Activated T-helper 1 cell treated with Interleukin-2 at 50 U/mL for 16 hours (primary cell): ENCODE measurements around the gene STC2.

Experiments
- DNase-seq: peaks from one replicate; pipeline ENCODE4 v3.0.0-alpha.2; 2020; ENCODE audit warnings: low read depth

The STC2 gene

GRCh38 chr5:173328844-173329490 is 753 bp upstream of the STC2 start:
- DNase-seq: no peak

- no peak for DNase-seq
Observed at GRCh38 chr5:173327084-173327947, 898 bp downstream of the STC2 start.

DNA sequence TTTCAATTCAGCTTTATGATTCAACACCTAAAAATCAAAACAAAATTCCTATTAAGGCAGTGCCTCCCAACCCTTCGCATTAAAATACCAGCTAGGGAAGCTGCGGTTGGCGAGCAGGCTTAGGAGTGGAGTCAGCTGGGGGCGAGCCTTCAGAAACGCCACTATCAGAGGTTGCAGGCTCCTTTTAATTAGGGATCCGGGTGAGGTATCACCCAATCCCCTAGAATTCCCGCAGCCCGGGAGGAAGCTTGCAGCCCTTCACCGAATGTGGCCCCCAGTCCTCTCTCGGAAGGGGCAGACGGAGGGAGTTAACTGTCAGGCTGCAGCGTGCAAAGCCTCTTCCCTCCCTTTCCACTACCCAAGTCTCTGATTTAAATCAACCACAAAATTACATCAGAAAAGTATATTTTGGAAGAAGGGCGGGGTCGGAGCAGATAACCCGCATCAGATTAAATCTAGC is 1.7 kb downstream of the STC2 start:
- DNase-seq: no peak

DNA sequence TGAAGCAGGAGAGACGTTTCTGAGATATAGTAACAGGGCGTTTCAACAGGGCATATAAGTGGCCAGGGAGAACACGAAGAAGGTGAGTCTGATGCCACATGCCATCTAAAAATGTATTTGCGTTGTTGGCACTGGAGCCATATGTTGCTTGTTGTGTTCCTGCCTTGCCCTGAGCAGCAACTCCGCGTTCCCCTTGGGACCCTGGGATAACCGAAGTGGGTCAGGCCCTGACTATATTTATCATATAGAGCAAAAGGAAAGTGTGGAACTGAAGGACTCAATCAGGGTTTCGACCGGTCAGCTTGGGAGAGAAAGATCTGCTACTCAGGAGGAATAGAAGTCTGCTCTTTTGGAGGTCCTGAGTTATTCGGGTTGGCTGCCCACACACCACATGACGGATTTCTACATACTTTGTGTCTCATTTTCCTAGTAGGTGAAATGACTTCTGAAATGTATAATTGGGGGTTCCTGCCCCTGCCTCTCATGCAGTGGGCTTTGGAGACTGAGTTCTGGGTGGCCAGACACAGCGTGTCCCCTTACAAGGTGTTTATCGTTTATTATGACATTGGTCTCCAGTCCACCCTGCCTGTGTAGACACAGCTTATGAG is 3.0 kb downstream of the STC2 start:
- no peak for DNase-seq

GRCh38 chr5:173324115-173325001 is 3.9 kb downstream of the STC2 start:
- no peak for DNase-seq

DNA sequence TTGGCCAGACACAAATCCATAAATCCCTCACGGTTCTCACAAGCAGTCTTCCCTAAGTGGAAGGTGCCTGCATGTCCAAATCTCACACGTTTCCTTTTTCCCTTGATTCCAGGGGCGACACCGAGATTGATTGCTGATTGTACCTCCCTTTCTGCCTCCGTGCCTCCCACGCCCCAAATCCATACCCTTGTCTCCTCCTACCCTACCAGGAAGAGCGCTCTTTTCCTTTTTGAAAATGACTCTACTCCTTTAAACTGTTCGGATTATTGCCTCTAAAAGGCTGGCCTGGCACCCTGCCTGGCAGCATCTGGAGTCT is 4.5 kb downstream of the STC2 start:
- DNase-seq: no peak

- DNase-seq: no peak
Observed at GRCh38 chr5:173323106-173323798, 5.0 kb downstream of the STC2 start.

- no peak for DNase-seq
Observed at GRCh38 chr5:173321886-173322285, 6.3 kb downstream of the STC2 start.

DNA sequence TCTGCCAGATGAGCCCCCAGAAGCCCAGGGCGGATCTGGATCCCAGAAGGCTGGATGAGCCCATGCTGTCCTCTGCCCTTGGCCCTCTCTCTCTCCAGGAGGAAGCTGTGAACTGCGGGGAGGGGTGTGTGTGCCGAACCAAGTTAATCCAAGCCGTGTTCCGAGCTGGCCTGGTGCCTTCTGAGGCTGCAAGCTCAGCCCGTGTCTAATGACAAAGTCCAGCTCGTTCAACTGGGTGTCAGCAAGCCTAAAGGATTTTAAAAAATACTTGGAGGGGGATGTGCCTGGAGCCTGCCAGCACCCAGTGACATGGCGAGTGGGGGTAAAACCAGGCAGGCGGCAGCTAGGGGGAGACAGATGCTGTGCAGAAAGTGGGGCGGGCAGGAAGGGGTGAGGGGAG is 8.0 kb downstream of the STC2 start:
- no peak for DNase-seq

DNA sequence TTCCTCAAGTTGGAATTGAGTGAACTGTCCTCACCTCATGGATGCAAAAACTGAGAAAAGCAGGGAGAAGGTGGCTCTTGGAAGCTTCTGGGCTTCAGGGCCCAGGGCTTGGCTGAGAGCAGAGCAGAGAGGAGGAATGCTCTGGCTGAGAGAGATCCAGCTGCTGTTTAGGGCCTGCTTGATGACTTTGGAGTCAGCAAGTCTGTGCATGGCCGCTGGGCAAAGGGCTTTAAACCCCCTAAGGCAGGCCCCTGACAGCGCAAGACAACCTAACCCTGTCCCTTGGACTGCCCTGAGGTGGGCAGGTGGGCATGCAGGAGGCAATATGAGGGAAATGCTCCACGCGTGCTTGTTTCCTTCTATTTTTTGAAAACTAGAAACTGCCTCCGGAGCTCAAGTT is 8.6 kb downstream of the STC2 start:
- DNase-seq: no peak

- DNase-seq: no peak
Observed at GRCh38 chr5:173318881-173319620, 9.2 kb downstream of the STC2 start.

DNA sequence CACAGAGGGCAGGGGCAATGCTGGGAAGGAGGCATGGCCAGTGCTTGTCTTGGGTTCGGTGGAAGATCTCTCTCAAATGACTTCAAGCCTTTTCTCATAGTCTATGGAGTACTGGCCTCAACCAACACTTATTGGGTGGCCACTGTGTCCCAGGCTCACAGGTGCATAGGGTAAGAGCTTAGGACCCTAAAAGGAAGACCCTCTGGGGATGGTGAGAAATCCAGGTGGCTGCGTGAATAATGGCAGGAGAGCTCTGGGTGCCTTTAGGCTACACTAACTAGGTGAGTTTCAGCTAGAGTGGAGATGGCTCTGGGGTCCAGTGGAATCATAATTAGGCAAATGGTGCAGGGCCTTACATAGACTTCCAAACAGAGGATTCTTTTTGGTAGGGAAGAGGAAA is 9.9 kb downstream of the STC2 start:
- DNase-seq: no peak

DNA sequence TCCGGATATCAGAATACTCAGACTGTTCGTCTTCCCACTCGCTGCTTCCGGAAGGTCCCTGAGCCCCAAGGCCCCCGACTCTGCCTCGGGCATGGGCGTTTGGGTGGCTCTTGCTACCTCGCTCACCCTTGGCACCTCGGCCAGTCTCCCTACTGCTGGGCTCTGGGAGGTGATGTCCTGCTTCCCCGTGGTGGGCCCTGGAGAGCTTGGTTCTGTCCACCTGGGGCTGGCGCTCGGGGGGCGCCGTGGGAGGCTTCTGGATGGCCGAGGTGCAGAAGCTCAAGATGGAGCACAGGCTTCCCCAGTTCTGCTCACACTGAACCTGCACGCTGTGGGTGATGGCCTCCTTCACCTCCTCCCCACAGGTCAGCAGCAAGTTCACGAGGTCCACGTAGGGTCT is 10.4 kb downstream of the STC2 start:
- DNase-seq: no peak

GRCh38 chr5:173317091-173317730 is 11.0 kb downstream of the STC2 start:
- DNase-seq: no peak

DNA sequence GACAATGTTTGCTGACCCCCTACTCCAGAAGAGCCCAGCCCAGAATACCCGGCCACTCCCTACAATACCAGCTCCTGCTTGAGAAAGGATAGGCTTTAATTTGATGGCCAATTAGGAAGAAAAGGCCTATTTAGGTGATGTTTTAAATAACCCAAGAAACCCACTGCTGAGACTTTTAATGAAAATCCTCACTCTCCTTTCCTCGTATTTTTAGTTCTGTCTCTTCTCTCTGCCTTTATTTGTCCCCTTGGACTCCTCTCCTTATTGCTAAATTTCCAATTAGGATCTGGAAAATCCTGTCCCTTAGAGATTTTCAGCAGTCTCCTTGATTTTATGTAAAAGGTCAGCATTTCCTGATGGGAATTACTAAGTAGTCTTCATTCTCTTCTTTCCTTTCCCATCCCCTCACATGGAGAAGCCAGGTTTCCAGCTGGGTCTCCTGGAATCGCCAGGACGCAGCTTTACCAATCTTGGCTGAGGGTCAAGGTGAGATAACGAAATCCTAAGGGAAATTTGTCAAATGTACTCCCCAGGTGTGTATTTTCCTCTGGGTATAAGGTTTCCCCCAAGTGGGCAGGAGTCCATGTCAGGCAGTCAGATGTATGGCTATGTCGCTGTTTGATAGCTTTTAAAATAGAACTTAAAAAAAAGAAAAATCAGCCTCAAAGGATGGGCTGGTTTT is 11.7 kb downstream of the STC2 start:
- no peak for DNase-seq

- DNase-seq: no peak
Observed at GRCh38 chr5:173315495-173316338, 12.5 kb downstream of the STC2 start.

GRCh38 chr5:173314166-173314952 is 13.9 kb downstream of the STC2 start:
- no peak for DNase-seq

GRCh38 chr5:173313351-173313801 is 14.8 kb downstream of the STC2 start:
- DNase-seq: no peak
